ENCODE results near the gene STK11IP. TPM values are rescaled to one million over a fixed set of nuclear protein-coding genes. Genes with fewer than 3 reads are reported as not detected.

The STK11IP gene
- total and polyA plus RNA-seq, 9 of the 15 experiments (the other 6 are each of a cell fraction or from before 2014, with no cell fraction given): 0.52 to 21.7 (median 5.6) TPM

- TF ChIP-seq ZBTB40 (IDR thresholded peaks at IDR 0.05) (no peak), ZBTB40 (CRISPR knock-in tag; IDR thresholded peaks at IDR 0.05) (no peak), PHTF2 (CRISPR knock-in tag; IDR thresholded peaks at IDR 0.05) (no peak)
Measured at GRCh38 chr2:219611306-219611705, 13.6 kb downstream of the STK11IP start (continued).

All from K562 (cell line).